ENCODE results near the gene DDX20.
"Not testable (repeated sequence)": the region's sequence is repeated elsewhere in the genome, so short reads cannot be mapped to it uniquely, and the experiment has no call there.

DDX20 gene

DNA sequence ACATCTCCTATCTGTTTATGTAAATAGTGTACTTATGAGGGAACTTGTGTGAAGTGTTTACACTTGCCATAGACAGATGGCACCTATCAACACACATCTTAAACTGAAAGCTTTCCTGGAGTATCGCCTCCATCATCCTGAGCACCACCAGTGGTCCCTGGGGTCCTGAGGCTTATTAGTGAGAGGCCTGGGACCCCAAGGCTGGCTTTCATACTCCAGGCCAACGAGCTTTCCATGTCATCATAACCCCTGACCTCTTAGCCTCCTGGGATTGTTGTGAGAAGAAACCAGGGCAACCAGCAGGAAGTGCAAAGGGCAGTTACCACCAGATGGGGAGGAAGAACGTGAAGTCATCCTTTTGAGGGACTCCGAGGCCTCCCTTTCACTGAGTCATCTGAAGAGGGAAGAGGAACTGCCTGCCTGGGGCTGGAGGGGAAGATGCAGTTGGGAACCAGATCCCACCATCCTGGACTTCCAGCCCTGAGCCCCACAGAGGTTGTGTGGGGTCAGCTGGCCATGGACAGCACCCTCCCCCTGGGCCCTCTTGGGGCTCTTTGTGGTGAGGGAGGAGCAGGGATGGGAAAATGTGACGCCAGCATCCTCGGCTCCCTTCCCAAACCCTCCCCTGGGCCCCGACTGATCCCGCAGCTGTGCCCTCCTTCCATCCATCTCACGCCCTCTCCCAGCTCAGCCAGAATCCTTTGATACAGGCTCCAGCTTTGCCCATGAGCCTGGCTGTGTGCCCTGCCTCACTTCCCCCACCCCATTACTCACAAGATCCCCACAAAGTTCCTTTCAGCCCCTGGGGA lies 22.3 kb upstream of the DDX20 start:
- DNase-seq (ENCODE audit: low read depth), result peak; percentile 91

GRCh38 chr1:111733992-111734341 lies 21.7 kb upstream of the DDX20 start:
- DNase-seq (ENCODE audit: low read depth), result no peak

DNA sequence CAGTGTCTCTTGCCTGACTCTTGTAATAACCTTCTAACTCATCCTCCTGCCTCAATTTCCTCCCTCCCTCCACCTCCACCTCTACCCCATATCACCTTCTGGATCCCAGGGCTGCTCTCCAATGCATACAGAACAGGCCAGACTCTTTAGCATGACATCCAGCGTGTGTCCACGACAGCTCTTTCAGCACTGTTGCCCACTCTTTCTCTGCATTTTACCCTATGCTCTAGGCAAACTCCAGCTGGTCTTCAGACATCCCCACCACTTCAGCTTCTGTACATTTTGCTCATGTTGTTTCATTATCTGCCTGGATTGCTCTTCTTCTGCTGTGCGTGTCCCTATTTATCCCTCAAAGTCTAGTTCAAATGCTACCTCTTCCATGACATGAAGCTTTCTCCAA lies 21.3 kb upstream of the DDX20 start:
- no peak for DNase-seq (ENCODE audit: low read depth)

DNA sequence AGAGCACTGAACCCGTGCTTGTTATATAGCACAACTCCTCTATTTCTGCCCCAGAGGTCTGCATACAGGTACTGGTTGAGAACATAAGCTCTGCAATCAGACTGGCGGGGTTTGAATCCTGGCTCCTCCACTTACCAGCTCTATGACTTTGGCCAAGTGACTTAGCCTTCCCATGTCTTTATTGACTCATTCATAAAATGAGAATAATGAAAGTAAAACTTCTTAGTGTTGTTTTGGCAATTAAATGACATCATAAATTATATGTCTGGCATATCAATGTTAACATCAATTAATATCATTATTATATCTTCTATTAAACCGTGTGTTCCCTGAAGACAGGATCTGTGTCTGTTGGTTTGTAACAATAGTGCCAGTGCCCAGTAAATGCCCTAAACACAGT lies 20.8 kb upstream of the DDX20 start:
- DNase-seq (ENCODE audit: low read depth), result no peak

DNA sequence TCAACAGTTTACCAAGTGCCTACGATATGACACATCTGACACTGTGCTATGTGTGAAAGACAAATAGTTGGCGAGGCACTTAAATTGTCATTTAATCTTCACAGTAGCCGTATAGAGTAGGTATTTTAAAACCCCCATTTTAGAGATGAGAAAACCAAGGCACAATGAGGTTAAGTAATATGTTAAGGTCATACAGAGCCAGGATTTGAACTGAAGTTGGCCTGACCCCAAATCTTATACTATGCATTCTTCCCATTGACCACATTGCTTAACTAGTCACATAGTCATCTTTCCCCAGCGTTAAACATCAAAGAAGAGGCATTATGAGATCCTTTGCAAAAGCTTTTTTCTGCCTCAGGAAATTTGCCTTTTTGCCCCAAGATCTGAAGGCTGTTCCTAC lies 20.4 kb upstream of the DDX20 start:
- DNase-seq (ENCODE audit: low read depth), result no peak

GRCh38 chr1:111735858-111736544 lies 19.7 kb upstream of the DDX20 start:
- no peak for DNase-seq (ENCODE audit: low read depth)

DNA sequence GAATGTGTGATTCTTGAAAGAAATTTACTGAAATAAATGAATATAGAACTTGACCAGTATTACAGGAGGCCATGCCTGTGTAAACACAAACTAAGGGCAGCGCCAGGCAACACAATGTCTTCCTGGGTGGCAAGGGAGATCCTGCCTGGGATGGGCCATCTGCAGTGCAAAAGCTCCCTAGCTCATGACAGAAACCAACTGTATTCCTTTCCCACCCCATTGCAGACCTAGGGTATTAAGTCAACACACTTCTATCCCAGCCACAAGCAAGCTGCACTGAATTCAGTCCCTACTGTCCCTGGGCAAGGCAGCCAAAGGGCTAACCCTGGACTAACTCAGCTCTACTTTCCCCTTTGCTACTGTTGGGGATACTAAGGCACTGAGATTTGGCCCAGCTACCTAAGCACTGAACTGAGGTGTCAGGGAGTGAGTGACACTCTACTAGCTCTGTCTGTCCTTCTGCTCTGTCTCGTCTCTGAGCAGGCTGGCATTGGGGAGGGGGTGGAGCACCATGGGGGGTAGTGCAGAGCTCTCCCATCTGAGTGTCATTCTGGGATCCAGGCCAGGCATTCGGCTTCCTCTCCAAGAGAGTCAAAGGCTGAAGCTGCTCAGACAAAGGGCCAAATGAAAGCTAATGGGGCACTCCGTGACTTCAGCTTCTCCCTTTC lies 19.0 kb upstream of the DDX20 start:
- no peak for DNase-seq (ENCODE audit: low read depth)

DNA sequence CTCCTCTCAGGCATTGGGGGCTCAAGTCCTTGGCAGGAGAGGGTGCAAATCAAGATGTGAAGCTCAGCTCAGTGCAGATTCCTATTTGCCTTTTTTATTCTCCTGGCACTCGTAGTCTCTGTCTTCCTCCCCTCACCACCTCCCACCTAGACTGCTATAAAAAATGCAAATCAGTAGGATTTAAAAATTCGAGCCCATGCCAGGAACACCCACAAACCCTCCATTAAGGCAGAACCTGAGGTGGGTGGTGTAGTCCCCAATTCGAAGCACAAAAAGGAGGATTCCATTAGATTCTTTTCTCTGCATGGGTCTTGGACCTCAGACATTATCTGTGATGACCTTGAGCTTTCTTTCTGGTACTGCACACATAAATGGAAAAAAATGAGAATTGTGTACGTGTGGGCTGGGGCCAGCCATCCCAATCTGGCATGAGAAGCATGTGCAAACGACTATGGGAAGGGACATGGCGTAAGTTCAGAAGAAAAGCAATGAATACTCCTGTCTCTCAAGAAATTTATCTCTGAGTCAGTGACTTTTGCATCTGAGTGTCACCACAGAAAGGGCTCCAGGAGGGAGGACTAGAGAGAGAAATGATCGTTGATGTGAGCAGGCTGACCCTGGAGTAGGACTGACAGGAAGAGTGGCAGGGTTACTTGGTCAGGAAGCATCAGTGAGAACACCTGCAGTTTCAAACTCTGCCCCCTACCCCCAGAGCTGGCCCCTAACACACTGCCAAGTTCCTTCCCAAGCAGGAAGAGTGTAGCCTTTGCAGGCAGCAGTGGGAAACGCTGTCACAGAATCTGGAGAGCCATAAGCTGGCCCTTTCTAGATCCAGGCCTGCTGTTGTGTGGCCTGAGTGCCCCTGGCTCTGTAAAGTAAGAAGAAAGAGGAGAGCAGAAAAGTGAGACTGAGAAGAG lies 18.2 kb upstream of the DDX20 start:
- DNase-seq (ENCODE audit: low read depth), result no peak

DNA sequence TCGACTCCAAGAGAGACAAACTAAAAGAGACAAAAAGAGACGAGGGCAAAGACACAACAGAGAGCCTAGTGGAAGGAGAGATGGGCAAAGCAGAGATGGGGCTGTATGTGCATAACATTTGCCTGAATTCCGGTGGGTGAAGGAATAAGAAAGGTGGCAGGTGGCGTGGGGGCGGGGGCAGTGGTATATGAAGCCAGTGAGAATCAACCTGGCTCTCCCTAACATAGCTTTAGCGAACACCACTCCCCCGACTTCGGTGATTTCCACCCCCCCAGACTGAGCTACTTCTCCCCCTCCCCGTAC lies 17.6 kb upstream of the DDX20 start:
- DNase-seq (ENCODE audit: low read depth), result no peak

DNA sequence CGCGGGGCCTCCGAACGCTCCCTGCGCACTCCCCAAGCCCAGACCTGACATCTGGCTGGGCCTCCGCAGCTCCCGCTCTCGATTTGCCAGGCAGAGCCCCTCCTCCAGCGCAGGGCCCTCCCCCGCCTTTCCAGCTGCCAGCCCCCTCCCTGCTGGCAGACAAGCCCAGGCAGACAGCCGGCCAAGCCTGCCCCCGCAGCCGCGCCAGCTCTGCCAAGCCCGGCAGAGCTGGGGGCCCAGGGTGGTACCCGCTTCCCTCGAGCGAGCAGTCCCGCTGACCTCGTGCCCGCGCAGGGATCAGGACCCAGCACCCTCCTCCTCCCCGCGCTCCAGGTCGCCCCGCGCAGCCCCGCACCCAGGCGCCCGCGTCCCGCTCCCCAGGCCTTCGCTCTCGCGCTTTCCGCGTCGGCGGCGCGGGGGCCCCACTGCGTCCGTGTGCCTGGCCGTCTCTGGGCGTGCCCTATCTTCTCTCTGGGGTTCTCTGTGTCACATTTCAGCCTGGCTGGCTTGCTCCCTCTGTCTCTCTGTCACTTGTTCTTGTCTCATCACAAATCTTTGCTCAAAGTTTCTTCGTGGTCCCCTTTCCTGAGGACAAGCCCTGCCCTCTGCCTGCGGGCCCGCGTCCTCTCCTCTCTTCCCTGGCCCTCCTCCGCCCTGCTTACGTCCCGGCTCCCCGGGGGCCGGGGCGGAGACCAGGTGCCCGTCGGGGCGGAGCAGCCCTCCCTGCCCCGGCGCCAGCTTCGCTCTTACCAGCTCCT lies 17.1 kb upstream of the DDX20 start:
- no peak for DNase-seq (ENCODE audit: low read depth)

- peak; percentile 65 for DNase-seq (ENCODE audit: low read depth)
Measured at GRCh38 chr1:111739194-111739924, 16.3 kb upstream of the DDX20 start, which contains the start of gene INKA2. TSS of gene INKA2 (minus strand) at chr1:111739395. CDS start at chr1:111739242, 153 bp downstream.

DNA sequence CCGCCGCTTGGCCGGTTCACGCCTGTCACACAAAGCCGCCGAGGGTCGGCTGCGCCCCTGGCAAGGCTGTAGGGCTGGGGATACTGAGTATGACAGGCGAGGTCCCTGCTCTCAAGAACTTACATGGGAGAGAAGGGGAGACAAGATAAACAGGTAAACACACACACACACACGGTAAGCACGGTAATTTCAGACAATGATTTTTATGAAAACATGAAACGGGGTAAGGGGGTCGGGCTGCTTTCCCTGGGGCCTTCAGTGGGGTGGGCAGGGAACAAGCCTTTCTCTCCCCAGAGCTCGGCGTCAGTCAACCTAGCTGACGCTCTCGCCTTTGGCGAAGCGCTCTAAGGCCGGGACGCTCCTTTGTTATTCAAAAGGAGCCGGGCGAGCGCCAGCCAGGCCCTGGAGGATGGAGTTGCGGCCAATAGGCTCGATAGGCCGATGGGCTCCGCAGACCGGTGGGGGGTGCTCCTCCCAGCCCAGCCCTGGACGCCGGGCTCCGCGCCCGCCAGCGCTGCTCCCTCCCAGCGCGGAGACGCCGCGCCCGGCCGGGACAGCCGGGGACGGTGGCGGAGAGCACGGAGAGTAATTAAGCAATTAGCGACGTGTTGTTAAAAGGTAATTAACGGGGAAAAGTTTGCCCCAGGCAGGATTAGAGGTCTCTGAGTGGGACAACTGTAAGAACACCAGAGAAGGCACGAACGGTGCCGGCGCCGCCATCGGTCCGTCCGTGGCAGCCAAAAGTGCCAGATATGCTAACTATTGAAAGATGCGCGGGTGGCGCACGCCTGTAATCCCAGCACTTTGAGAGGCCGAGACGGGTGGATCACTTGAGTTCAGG lies 15.6 kb upstream of the DDX20 start:
- DNase-seq (ENCODE audit: low read depth), result no peak

GRCh38 chr1:111742292-111742691 lies 13.4 kb upstream of the DDX20 start:
- DNase-seq (ENCODE audit: low read depth), result not testable (repeated sequence)

GRCh38 chr1:111742938-111743549 lies 12.7 kb upstream of the DDX20 start:
- DNase-seq (ENCODE audit: low read depth), result no peak

DNA sequence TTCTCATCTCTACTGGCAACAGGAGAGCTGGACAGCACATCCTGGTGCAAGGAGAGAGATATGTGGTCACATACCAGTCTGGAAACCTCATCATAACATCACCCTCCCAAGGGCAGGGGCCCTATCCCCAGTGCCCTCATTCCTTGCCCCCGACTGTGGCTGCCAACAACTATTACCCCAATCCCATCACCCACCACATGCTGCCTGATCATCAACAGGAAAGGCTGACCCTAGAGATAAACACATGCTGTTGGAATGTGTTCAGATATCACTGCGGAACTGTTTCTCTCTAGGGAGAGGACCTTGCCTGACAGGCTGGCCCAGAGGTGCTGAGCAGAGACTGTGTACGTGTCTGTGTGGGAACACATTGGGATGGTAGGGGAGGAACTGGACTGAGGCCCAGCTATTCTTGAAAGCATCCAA lies 12.0 kb upstream of the DDX20 start:
- peak; percentile 87 for DNase-seq (ENCODE audit: low read depth)

DNA sequence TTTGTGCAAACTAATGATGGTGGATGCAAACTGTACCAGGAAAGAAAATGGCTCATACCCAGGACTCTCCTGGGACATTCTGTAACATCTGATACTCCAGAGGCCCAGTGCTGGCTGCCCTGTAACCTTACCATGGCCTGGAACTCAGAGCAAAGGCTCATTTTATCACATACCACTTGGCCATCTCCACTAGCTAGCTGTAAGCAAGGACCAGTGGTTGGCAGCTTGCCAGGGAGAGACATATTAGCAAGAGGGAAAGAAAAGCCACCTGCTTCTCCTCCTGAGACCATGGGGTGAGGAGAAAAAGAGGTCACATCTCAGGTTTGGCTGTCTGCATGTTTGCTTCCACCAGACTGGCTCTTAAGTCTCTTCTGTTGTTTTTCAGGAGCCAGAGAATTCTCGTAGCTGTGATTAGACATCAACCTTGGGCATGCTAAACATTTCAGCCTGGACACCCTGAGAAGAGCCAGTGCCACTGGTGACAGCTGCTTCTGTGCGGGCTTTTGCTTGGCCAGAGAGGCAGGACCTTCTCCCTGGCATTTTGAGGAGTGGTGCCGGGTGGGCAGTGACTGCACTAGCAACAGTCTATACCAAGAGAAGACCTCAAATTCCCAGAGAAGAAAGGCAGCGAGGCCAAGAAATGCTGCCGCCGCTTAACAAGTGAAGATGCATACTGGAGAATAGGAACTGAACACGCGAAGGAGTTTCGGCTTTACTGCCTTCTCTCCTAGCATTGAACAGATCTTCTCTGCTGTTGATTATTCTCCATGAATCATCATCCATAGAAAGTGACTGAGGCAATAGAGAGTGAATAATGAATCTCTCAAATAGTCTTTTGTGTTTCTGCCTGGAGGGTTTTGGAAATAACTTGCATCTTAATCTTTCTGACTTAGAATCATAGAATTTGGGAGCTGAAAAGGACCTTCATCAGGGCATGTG lies 9.8 kb upstream of the DDX20 start:
- no peak for DNase-seq (ENCODE audit: low read depth)

- no peak for DNase-seq (ENCODE audit: low read depth)
Measured at GRCh38 chr1:111746614-111746999, 9.1 kb upstream of the DDX20 start.

DNA sequence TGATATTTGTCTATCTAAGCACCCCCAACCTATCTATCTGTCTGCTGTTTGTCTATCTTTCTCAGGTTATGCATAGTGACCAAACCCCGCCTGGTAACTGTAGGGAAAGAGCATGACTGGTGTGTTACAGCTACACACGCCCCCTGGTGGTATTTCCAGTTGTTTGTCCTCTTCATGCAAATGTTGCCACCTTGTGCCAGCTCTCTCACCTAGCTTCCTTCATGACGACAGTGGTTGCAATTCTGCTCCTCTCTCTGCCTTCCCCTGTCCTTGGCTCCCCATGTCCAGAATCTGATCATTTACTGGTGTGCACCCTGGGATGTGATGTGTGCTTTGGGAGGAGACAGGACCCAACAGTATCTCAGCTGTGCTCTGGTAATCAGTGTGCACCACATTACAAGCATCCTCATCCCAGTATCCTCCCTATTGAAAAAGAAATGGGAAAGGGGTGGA lies 8.4 kb upstream of the DDX20 start:
- no peak for DNase-seq (ENCODE audit: low read depth)

Measured in HS-5 (cell line).